AG04449 (cell line): ENCODE results near the gene HYI.

Source experiments
- CTCF ChIA-PET: fragments of 350-600 bp; formaldehyde crosslinking; extraction: SDS; loops from one replicate; lab custom pipeline; 2021; ENCODE audit warnings: antibody characterized with exemption; lab: Yijun Ruan, JAX
- POLR2A ChIA-PET: fragments of 400-600, 350-600 bp; formaldehyde crosslinking; extraction: SDS; loops from one replicate; lab custom pipeline; 2020; ENCODE audit warnings: antibody characterized with exemption, inconsistent platforms; lab: Yijun Ruan, JAX
- DNase-seq: peaks from one replicate; pipeline ENCODE4 v3.0.0-alpha.2; 2010; ENCODE audit warnings: low read depth, low spot score
- H3K4me3 ChIP-seq: 2 replicates; pipeline ENCODE4 v1.5.1; 2011; ENCODE audit warnings: low read depth, mild to moderate bottlenecking, control low read depth, low read length
- CTCF ChIP-seq: IDR thresholded peaks from one replicate; pipeline ENCODE4 v1.5.1; 2011; ENCODE audit warnings: mild to moderate bottlenecking, moderate library complexity, low read length, control low read depth, inconsistent platforms; ENCODE audit not compliant: insufficient read depth; ENCODE audit errors: missing control alignments

The HYI gene

DNA sequence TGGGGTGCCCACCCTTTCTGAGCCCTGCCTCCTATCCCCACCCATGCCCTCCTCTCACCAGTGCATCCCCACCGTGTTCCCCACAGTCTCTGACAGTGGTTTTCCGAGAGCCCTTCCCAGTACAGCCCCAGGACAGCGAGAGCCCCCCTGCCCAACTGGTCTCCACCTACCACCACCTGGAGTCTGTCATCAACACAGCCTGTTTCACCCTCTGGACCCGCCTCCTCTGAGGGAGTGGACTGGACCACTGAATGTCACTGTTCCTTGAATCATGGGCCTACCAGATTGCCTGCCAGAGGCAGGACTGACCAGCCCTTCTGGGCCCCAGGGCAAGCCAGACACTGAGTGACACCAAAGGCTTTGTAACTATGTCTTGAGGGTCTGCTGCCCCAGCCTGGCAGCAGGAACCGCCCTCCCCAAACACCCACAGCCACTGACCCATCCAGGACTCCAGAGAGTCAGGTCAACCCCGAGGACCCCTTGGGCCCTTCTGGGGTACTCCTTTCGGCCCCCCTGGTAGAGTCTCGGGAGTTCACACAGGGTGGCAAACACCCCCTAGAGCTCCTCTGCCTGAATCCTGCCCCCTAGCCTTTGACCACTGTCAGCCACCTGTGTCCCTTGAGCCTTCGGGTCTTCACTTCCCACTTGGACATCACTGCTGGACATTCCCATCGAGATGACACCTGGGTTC is 3.3 kb downstream of the HYI start:
- no peak overlapping the region for H3K4me3 ChIP-seq
- CTCF ChIA-PET: no interaction called here
- no peak for TF ChIP-seq CTCF
- POLR2A ChIA-PET: no interaction called here
- DNase-seq: no peak

- POLR2A ChIA-PET: no interaction called here
- H3K4me3 ChIP-seq: no peak overlapping the region
- CTCF ChIA-PET: no interaction called here
- TF ChIP-seq CTCF: no peak
- no peak for DNase-seq
These were observed 4.0 kb downstream of the HYI start for GRCh38 chr1:43449708-43450069.

- TF ChIP-seq CTCF: no peak
- POLR2A ChIA-PET: interaction anchor here (0.7 kb wide), 1 partner anchor 11 kb away, joined by 3 read pairs; no protein-coding TSS in a partner anchor
- no peak overlapping the region for H3K4me3 ChIP-seq
- DNase-seq: no peak
- CTCF ChIA-PET: interaction anchor here (1.7 kb wide), 1 partner anchor 222 kb away, joined by 6 read pairs; no protein-coding TSS in a partner anchor
These were observed 4.6 kb downstream of the HYI start for GRCh38 chr1:43448955-43449707.

GRCh38 chr1:43447891-43448708 is 5.6 kb downstream of the HYI start:
- CTCF ChIA-PET: interaction anchor here (1.7 kb wide), 1 partner anchor 221 kb away, joined by 6 read pairs; no protein-coding TSS in a partner anchor
- no peak overlapping the region for H3K4me3 ChIP-seq
- POLR2A ChIA-PET: interaction anchor here (0.7 kb wide), 1 partner anchor 10 kb away, joined by 3 read pairs; no protein-coding TSS in a partner anchor
- no peak for TF ChIP-seq CTCF
- no peak for DNase-seq

- no peak for DNase-seq
- no peak for TF ChIP-seq CTCF
- no peak overlapping the region for H3K4me3 ChIP-seq
- CTCF ChIA-PET: interaction anchor here (1.5 to 1.7 kb wide), 2 partner anchors 220 kb away, joined by 5 to 6 read pairs; no protein-coding TSS in a partner anchor
- POLR2A ChIA-PET: no interaction called here
These were observed 6.6 kb downstream of the HYI start for GRCh38 chr1:43446881-43447835.
